Epidermal melanocyte (primary cell): Measurements from ENCODE around the gene HDAC6.

Experiments used
- DNase-seq: peaks from one replicate; pipeline ENCODE4 v3.0.0; 2011; ENCODE audit warnings: low spot score; ENCODE audit not compliant: insufficient read length

Gene HDAC6

GRCh38 chrX:48801280-48802088 is at the start of gene HDAC6:
TSS of gene HDAC6 (plus strand) at chrX:48802067. CDS start at chrX:48802693, 626 bp downstream.
- DNase-seq: peak; percentile 63

- DNase-seq: no peak
Measured at GRCh38 chrX:48752498-48752897, 49.4 kb upstream of the HDAC6 start.

GRCh38 chrX:48753708-48754228 is 48.1 kb upstream of the HDAC6 start:
- no peak for DNase-seq

- no peak for DNase-seq
Measured at GRCh38 chrX:48754238-48754637, 47.6 kb upstream of the HDAC6 start.

- no peak for DNase-seq
Measured at GRCh38 chrX:48761674-48762471, 40.0 kb upstream of the HDAC6 start, which contains the start of gene GLOD5. TSS of gene GLOD5 (plus strand) at chrX:48761747. CDS start at chrX:48761791, 44 bp downstream.

GRCh38 chrX:48769230-48769629 is 32.6 kb upstream of the HDAC6 start:
- DNase-seq: no peak

- no peak for DNase-seq
Measured at GRCh38 chrX:48770296-48770695, 31.6 kb upstream of the HDAC6 start.

- DNase-seq: no peak
Measured at GRCh38 chrX:48772602-48773001, 29.3 kb upstream of the HDAC6 start.

- DNase-seq: no peak
Measured at GRCh38 chrX:48776818-48777439, 24.9 kb upstream of the HDAC6 start.

GRCh38 chrX:48779399-48779798 is 22.5 kb upstream of the HDAC6 start:
- no peak for DNase-seq

- DNase-seq: no peak
Measured at GRCh38 chrX:48781705-48782104, 20.2 kb upstream of the HDAC6 start.

GRCh38 chrX:48782216-48782615 is 19.7 kb upstream of the HDAC6 start:
- no peak for DNase-seq

- no peak for DNase-seq
Measured at GRCh38 chrX:48782795-48783194, 19.1 kb upstream of the HDAC6 start.

GRCh38 chrX:48784726-48785125 is 17.1 kb upstream of the HDAC6 start:
- DNase-seq: no peak

GRCh38 chrX:48785186-48785539 is 16.7 kb upstream of the HDAC6 start:
- no peak for DNase-seq

GRCh38 chrX:48785540-48786214 is 16.2 kb upstream of the HDAC6 start:
- no peak for DNase-seq

GRCh38 chrX:48786341-48786800 is 15.5 kb upstream of the HDAC6 start, which contains the start of gene GATA1:
TSS of gene GATA1 (plus strand) at chrX:48786590. CDS start at chrX:48791110, 4,520 bp downstream.
- DNase-seq: no peak

- no peak for DNase-seq
Measured at GRCh38 chrX:48786825-48787504, 14.9 kb upstream of the HDAC6 start.

GRCh38 chrX:48787505-48788443 is 14.1 kb upstream of the HDAC6 start:
- DNase-seq: no peak
